ENCODE results near the gene OR4A5.
"Not testable (repeated sequence)": the region's sequence is repeated elsewhere in the genome, so short reads cannot be mapped to it uniquely, and the experiment has no call there.

The OR4A5 gene

GRCh38 chr11:54706532-54706931 lies at the start of gene OR4A5:
Gene OR4A5 (plus strand): TSS chr11:54706832. CDS start chr11:54706885, 53 bp downstream.
- DNase-seq (ENCODE audit: low read depth in 3 of 3, low spot score in 1 of 3): not testable (repeated sequence)

- DNase-seq (ENCODE audit: low read depth in 3 of 3, low spot score in 1 of 3): not testable (repeated sequence)
Measured at GRCh38 chr11:54720094-54720493, 13.5 kb downstream of the OR4A5 start.

Data from stimulated activated CD4-positive, alpha-beta T cell treated with anti-CD3 and anti-CD28 coated beads, TNF-alpha, amount 100 ng/mL, for 1 hour (primary cell).